SKM-1 (cell line): ENCODE measurements around the gene ENC1.

Source experiments
- DNase-seq: peaks from one replicate; lab custom pipeline; 2025; ENCODE audit not compliant: unreplicated experiment; lab: John Stamatoyannopoulos, UW

The ENC1 gene

GRCh38 chr5:74613283-74613682 lies 27.2 kb downstream of the ENC1 start:
- DNase-seq = peak; percentile 93

DNA sequence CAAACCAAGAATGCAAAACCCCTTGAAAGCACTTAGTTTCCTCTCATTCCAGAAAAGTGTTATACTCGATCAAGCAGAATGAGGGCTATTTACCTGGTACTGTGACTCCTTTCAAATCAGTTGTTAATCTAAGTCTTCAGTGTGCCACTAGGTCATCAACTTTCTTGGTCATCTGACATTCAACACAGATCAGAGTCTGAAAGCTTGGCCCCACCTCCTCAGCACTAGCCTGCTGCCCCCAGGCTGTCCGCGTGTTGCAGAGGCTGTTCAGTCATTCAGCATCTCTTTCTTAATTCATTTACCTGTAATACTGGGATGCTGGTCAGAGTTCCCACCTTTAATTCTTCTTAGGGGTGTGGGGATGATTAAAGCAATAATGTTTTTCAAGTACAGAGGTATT lies 28.5 kb downstream of the ENC1 start:
- DNase-seq = no peak

GRCh38 chr5:74608736-74609601 lies 31.6 kb downstream of the ENC1 start:
- DNase-seq = no peak

- no peak for DNase-seq
Measured at GRCh38 chr5:74605759-74606158, 34.8 kb downstream of the ENC1 start.

DNA sequence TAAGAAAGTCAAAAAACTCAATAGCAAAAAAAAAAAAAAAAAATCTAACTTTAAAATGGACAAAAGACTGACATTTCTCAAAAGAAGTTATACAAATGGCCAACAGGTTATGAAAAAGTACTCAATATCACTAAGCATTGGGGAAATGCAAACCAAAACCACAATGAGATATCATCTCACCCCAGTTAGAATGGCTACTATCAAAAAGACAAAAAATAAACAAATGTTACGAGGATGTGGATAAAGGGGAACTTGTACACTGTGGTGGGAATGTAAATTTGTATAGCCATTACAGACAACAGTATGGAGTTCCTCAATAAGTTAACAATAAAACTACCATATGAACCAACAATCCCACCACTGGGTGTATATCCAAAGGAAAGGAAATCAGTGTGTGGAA lies 37.2 kb downstream of the ENC1 start:
- DNase-seq = no peak

- DNase-seq = no peak
Measured at GRCh38 chr5:74599148-74599547, 41.4 kb downstream of the ENC1 start.

- no peak for DNase-seq
Measured at GRCh38 chr5:74598731-74599130, 41.8 kb downstream of the ENC1 start.

DNA sequence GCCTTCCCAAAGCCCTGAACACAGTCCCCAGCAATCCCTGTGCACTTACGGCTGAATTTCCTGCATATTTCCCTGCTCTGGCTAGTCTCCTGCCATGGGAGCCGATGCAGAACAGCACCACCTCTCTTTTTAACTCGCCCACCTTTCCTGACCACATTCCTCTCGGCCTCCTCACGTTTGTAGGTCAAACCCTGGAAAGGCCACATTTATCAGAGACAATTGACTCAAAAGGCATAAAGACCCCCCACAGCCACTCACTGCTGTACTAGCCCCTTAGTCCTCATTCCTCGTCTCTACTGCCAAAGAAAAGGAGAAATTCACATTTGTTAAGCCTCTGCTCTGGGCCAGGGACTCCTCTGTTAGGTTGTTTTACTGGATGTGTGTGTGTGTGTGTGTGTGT lies 43.6 kb downstream of the ENC1 start:
- no peak for DNase-seq

DNA sequence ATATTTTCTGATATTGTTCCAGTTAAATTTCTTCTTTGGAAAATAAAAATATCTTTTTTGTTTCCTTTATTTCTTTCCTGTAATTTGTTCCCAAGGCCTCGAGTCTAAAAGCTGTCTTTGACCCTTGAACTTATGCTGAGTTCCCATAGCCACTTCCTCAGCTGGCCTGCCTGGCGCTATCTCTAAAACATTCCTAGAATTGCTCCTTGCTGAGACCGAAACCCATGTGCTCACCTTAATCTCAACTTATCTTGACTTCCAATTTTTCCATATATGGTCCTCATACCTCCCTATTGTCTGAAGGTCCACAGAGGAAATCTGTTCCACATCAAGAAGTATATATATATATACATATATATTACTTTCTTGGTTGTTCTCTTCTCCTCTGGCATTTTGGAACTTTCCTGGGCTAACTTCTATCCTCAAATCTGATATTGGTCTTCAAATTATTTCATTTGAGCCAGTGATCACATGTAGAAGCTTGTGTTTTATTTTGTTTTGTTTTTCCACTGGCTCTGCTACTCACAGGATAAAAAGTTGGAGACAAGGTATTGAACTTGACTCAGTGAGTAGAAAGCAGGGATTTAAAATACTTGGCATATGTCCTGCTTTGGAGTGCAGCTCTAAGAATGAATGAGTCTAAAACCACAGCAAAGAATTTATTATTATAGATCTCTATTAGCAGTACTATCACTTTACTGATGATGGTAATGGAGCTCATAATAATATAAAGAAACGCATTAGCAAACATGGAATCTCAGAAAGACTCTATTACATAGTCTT lies 45.2 kb downstream of the ENC1 start:
- DNase-seq = no peak

DNA sequence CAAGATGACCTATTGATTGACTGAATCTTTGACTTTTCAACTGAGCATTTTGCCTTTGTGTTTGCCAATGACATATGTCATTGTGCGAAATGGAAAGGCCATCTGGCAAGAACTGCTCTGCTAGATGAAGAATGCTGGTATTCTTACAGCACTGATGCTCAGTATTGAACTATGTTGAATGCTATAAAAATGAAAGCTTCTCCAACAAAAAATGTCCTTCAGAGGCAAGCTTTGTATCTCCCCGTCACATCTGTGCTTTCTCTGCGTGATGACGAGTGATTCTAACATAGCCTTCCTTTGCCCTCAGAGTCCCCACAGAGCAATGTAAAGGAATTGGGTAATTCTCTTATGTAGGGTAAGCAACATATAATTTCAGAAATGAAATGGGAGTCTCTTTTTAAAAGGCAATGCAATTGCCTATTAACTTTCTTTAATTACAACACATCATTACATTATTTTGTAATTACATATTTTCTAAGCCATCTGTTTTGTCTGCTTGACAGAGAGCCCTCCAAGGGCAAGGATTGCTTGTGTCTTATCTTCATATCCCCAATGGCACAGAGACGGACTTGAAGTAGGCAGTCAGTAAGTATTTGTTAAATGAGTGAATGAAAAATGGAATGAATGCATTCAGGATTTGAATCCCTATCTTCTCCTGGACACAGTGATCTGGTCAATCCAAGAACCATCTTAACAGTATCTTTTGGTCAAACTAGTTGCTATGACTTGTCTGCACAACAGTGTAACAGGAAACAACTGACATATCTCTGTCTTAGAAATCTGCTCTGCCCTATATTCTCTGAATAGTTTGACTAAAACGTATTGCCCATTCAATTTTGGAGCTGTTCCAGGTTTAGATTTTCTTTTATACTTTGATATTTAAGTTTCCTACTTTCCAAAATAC lies 46.1 kb downstream of the ENC1 start:
- no peak for DNase-seq

DNA sequence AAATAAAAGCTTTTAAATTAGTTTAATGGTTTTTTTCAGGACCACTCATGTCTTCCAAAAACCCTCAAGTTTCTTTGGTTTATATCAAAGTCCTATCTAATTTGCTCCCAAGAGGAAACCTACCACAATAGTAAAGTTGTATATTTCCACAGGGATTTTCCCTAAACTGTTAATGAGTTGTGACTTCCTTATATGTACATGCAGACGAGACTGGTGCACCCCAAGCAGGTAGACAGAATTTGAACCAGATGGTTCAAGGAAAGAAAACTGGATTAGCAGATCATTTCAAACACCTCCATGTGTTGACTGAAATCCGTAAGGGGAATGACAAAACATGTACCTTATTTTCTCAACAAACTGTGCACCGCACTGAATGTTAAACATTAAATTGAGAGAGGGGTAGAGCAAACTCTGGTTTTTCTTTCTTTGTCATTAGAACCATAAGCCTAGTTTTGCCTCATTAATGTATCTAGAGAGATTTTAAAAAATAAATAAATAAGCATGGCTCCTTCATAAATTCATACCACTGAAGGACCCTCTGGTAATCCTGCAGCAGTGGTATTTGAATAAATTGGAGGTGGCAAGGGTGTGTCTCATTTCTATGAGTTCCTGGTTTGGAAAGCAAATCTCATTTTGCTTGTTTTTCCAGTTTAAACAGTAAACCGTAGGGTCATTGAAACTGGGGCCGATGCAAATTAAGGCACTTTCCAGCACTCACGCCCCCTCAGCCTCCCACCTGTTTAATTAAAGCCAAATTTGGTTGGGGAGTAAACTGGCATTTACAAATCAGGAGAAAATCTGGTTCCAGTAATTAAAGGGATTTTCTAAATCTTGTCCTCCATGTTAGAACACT lies 51.1 kb downstream of the ENC1 start:
- no peak for DNase-seq

DNA sequence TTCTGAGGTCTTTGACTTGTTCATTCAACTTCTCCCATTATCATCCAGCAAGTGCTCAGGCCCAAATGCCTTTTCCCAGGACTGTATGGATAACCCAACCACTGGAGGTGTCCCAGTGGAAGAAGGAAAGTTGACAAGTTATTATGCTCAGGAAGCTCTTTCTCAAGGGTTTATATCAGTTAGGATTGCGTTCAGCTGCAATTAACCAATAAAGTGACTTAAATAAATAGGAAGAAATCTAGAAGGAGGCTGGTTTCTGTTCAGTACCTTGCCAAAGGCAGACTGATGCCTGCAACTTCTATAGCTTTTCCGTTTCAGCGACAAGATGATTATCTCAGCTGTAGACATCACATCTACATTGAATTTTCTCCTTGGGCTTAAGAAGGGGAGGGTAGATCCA lies 52.1 kb downstream of the ENC1 start:
- DNase-seq = no peak

GRCh38 chr5:74587890-74588289 lies 52.6 kb downstream of the ENC1 start:
- DNase-seq = no peak

GRCh38 chr5:74587300-74587699 lies 53.2 kb downstream of the ENC1 start:
- DNase-seq = no peak

GRCh38 chr5:74586856-74587255 lies 53.7 kb downstream of the ENC1 start:
- no peak for DNase-seq

GRCh38 chr5:74582853-74583252 lies 57.7 kb downstream of the ENC1 start:
- DNase-seq = no peak

DNA sequence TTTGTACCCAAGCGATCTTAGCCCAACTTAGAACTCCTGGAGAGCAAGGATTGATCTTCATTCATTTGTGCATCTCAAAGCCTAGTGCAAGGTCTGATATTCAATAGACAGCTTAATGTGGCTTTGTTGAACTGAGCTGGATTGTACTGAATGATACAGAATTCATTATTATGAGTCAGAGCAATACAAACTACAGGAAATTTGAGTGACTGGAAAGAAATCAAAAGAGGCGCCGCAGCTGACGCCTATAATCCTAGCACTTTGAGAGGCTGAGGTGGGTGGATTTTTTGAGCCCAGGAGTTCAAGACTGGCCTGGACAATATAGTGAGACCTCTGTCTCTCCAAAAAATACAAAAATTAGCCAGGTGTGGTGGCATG lies 58.6 kb downstream of the ENC1 start:
- no peak for DNase-seq

DNA sequence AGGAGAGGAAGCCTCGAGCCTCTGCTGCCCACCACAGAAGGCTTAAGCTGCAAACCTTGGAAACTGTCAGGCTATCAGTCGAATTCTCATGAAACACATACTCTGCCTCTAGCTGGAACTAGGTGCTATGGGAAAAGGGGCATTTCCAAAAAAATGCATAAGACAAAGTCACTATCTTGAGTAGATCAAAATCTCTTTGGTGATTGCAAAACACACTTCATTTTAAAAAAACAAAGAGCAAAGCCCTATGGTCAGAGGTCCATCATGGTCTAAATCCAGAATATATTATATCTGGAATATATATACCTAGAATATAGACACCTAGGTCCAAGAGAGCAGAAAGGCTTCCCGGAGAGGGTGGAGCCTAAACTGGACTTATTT lies 59.8 kb downstream of the ENC1 start:
- no peak for DNase-seq

DNA sequence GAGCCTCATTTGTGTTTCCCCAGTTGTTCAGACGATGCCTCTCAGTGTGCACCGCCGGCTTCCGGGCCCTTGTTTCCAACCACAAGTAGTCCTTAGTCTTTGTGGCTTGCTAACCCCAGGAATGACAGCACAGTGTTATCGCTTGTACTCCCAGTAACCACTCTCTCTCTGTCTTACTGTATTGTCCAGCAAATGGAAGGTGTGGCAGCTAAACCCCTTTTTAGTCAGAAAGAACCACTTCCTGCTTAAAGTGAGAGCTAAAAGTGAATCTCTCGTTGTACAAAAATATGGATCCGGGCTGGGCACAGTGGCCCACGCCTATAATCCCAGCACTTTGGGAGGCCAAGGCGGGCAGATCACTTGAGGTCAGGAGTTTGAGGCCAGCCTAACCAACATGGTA lies 61.3 kb downstream of the ENC1 start:
- no peak for DNase-seq

DNA sequence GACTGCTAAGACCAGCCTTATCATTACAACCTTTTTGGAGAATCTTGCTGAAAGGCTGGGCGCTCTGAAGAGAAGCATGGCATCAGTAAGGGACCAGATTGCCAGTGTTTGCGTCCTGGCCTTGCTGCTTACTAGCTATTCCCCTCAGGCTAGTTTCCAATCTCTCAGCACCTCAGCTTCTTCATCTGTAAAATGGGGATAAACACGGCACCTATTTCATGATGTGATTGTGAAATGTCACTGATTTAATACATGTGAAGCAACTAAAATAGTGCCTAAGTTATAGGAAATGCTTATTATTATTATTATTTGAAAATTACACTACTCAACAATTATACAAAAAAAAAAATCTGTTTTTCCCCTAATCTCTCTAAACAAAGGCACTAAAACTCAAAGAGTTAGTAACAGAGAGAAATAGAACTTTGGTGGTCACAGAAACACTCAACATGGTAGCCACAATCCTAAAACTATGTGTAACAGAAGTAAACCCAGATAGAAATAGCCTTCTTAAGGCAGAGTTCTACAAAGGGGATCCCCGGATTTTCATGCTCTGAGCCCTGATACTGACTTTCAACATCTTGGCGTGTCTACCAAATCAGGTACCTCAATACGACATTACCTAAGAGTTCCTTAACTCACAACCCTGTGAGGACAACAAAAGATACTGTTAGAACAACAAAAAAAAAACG lies 62.0 kb downstream of the ENC1 start:
- no peak for DNase-seq
